ENCODE measurements around the gene LRP1B.

DNA sequence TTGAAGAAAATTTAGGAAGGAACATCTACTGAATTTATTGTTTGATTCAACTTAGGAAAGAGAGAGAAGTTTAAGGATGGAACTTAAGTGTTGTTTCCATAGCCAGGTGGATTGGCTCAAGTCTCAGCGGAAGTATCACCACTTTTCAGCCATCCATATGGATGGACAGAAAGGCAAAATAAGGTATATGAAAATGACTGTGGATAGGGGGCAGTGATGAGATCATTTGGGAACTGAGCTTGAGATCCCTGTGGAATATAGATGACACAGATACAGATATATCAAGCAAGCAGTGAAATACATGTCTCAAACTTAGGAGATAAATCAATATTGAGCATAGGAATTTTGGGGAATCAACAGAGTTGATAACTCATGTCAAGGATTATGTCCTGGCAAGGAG is 1887.9 kb downstream of the LRP1B start:
- TF ChIP-seq CTCF (IDR thresholded peaks at IDR 0.05) (no peak), POLR2A (IDR thresholded peaks at IDR 0.05) (no peak)

Data from Peyer's patch (tissue), 4 donors.